Upper lobe of right lung (tissue), 1 donor: ENCODE measurements around the gene STOML3. TPM values are rescaled to one million over a fixed set of nuclear protein-coding genes. Genes with fewer than 3 reads are reported as not detected.

ENCODE experiments used
- ATAC-seq: fragments of 200-7000 bp; cut with Tn5 transposase; one replicate; pipeline ENCODE4 v1.9.1; 2020; ENCODE audit warnings: mild to moderate bottlenecking, moderate library complexity
- DNase-seq: peaks from one replicate; pipeline ENCODE4 v3.0.0-alpha.2; 2020
- H3K27ac ChIP-seq: fragments of 200-600 bp; one replicate; pipeline ENCODE4 v1.8.0; 2022
- H3K27me3 ChIP-seq: fragments of 200-600 bp; one replicate; pipeline ENCODE4 v1.8.0; 2022; ENCODE audit warnings: mild to moderate bottlenecking
- H3K36me3 ChIP-seq: fragments of 200-600 bp; one replicate; pipeline ENCODE4 v1.8.0; 2022
- H3K4me1 ChIP-seq: fragments of 200-600 bp; one replicate; pipeline ENCODE4 v1.8.0; 2022
- H3K4me3 ChIP-seq: fragments of 200-600 bp; one replicate; pipeline ENCODE4 v1.8.0; 2022; ENCODE audit warnings: mild to moderate bottlenecking
- H3K9me3 ChIP-seq: fragments of 200-600 bp; one replicate; pipeline ENCODE4 v1.8.0; 2022
- CTCF ChIP-seq: fragments of 200-600 bp; IDR thresholded peaks from one replicate; pipeline ENCODE4 v1.8.0; 2022; ENCODE audit warnings: antibody characterized with exemption
- intact Hi-C: fragments of 100-400 bp; cut with DNase I; formaldehyde crosslinking; loops from one replicate; pipeline ENCODE4 v1.11.0; 2022
- total RNA-seq: library from RNA; stranded (reverse); fragmentation: NEBNext Ultra II Directional; extraction: Animal tissue kit (Norgen Biotek cat#: 25700); gene quantifications from one replicate; pipeline ENCODE4 v1.2.1, GENCODE V29; 2021
- donor health status: DM: no; HTN: yes; CAD: no; lungs with severe emphysema.

The STOML3 gene
- total RNA-seq, 1 donor from 2014 or later = not detected

GRCh38 chr13:39037410-39037879 is 46.8 kb upstream of the STOML3 start:
- peak overlapping the region; percentile 91 for H3K27ac ChIP-seq
- no peaks in the 10 kb centered on the region for H3K27me3 ChIP-seq
- intact Hi-C loops = no loop called here
- H3K9me3 ChIP-seq = no peaks in the 10 kb centered on the region
- no peak for TF ChIP-seq CTCF
- peaks cover 44% of the 10 kb centered on the region for H3K4me1 ChIP-seq
- peak overlapping the region; percentile 85 for H3K4me3 ChIP-seq
- ATAC-seq = no peak
- no peak for DNase-seq
- H3K36me3 ChIP-seq = no peaks in the 10 kb centered on the region

- H3K4me1 ChIP-seq = peaks cover 44% of the 10 kb centered on the region
- TF ChIP-seq CTCF = no peak
- intact Hi-C loops = no loop called here
- no peak overlapping the region for H3K27ac ChIP-seq
- no peaks in the 10 kb centered on the region for H3K27me3 ChIP-seq
- H3K36me3 ChIP-seq = no peaks in the 10 kb centered on the region
- H3K4me3 ChIP-seq = peak overlapping the region; percentile 85
- ATAC-seq (no peak), DNase-seq (no peak)
- H3K9me3 ChIP-seq = no peaks in the 10 kb centered on the region
These were observed 45.6 kb upstream of the STOML3 start for GRCh38 chr13:39036212-39036611.

GRCh38 chr13:39035799-39036198 is 45.2 kb upstream of the STOML3 start:
- no peak overlapping the region for H3K27ac ChIP-seq
- ATAC-seq (no peak), DNase-seq (no peak)
- no peaks in the 10 kb centered on the region for H3K9me3 ChIP-seq
- no peaks in the 10 kb centered on the region for H3K36me3 ChIP-seq
- intact Hi-C loops = no loop called here
- H3K4me1 ChIP-seq = peaks cover 44% of the 10 kb centered on the region
- H3K27me3 ChIP-seq = no peaks in the 10 kb centered on the region
- no peak for TF ChIP-seq CTCF
- H3K4me3 ChIP-seq = peak overlapping the region; percentile 85

GRCh38 chr13:39035204-39035603 is 44.6 kb upstream of the STOML3 start:
- H3K27me3 ChIP-seq = no peaks in the 10 kb centered on the region
- DNase-seq (no peak), ATAC-seq (no peak)
- no peak overlapping the region for H3K27ac ChIP-seq
- H3K4me3 ChIP-seq = peak overlapping the region; percentile 85
- peaks cover 40% of the 10 kb centered on the region for H3K4me1 ChIP-seq
- H3K36me3 ChIP-seq = no peaks in the 10 kb centered on the region
- TF ChIP-seq CTCF = no peak
- no peaks in the 10 kb centered on the region for H3K9me3 ChIP-seq
- intact Hi-C loops = no loop called here

GRCh38 chr13:39034085-39034484 is 43.5 kb upstream of the STOML3 start:
- H3K27me3 ChIP-seq = no peaks in the 10 kb centered on the region
- H3K36me3 ChIP-seq = peaks cover under 1% of the 10 kb centered on the region
- no peak for DNase-seq
- H3K4me3 ChIP-seq = no peak overlapping the region
- no peak for TF ChIP-seq CTCF
- no peak overlapping the region for H3K27ac ChIP-seq
- H3K9me3 ChIP-seq = no peaks in the 10 kb centered on the region
- no peak for ATAC-seq
- peaks cover 32% of the 10 kb centered on the region for H3K4me1 ChIP-seq
- intact Hi-C loops = no loop called here

GRCh38 chr13:39032150-39032549 is 41.5 kb upstream of the STOML3 start:
- H3K4me1 ChIP-seq = peaks cover 31% of the 10 kb centered on the region
- intact Hi-C loops = no loop called here

More at GRCh38 chr13:39032150-39032549, 41.5 kb upstream of the STOML3 start:
- Histone ChIP-seq H3K27ac (no peak overlapping the region), H3K9me3 (no peaks in the 10 kb centered on the region), H3K36me3 (peaks cover 20% of the 10 kb centered on the region), H3K4me3 (no peak overlapping the region), H3K27me3 (no peaks in the 10 kb centered on the region)
- DNase-seq (no peak), ATAC-seq (no peak)
- TF ChIP-seq CTCF = no peak
